Lower lobe of right lung (tissue), 2 donors: ENCODE measurements around the gene RHEX. TPM values are rescaled to one million over a fixed set of nuclear protein-coding genes. Genes with fewer than 3 reads are reported as not detected.

ENCODE experiments used
- ATAC-seq, 2 donors: fragments of 200-7000 bp; cut with Tn5 transposase; one replicate each; pipeline ENCODE4 v1.9.1; 2020 to 2022; ENCODE audit warnings: mild to moderate bottlenecking in 2 of 2, moderate library complexity in 2 of 2
- DNase-seq: peaks from one replicate; pipeline ENCODE4 v3.0.0-alpha.2; 2020
- H3K27ac ChIP-seq: fragments of 200-600 bp; one replicate; pipeline ENCODE4 v1.8.0; 2022
- H3K27me3 ChIP-seq: fragments of 200-600 bp; one replicate; pipeline ENCODE4 v1.8.0; 2022; ENCODE audit warnings: low read depth
- H3K36me3 ChIP-seq: fragments of 200-600 bp; one replicate; pipeline ENCODE4 v1.8.0; 2022; ENCODE audit warnings: mild to moderate bottlenecking
- H3K4me1 ChIP-seq: fragments of 200-600 bp; one replicate; pipeline ENCODE4 v1.8.0; 2022
- H3K4me3 ChIP-seq: fragments of 200-600 bp; one replicate; pipeline ENCODE4 v1.8.0; 2022; ENCODE audit warnings: mild to moderate bottlenecking
- H3K9me3 ChIP-seq: fragments of 200-600 bp; one replicate; pipeline ENCODE4 v1.8.0; 2022
- intact Hi-C: fragments of 100-400 bp; cut with DNase I; formaldehyde crosslinking; loops from one replicate; pipeline ENCODE4 v1.11.0; 2022
- total RNA-seq: library from RNA; stranded (reverse); fragmentation: NEBNext Ultra II Directional; extraction: Animal tissue kit (Norgen Biotek cat#: 25700); gene quantifications from one replicate; pipeline ENCODE4 v1.2.1, GENCODE V29; 2021
- TF ChIP-seq, protein P1 (sequence below): fragments of 200-600 bp; IDR thresholded peaks from one replicate; pipeline ENCODE4 v1.8.0; 2022; ENCODE audit warnings: antibody characterized with exemption, mild to moderate bottlenecking
- donor health status: DM: no; HTN: yes; CAD: no; lungs with severe emphysema.

The RHEX gene
- total RNA-seq, 1 donor from 2014 or later = 13.5 TPM

DNA sequence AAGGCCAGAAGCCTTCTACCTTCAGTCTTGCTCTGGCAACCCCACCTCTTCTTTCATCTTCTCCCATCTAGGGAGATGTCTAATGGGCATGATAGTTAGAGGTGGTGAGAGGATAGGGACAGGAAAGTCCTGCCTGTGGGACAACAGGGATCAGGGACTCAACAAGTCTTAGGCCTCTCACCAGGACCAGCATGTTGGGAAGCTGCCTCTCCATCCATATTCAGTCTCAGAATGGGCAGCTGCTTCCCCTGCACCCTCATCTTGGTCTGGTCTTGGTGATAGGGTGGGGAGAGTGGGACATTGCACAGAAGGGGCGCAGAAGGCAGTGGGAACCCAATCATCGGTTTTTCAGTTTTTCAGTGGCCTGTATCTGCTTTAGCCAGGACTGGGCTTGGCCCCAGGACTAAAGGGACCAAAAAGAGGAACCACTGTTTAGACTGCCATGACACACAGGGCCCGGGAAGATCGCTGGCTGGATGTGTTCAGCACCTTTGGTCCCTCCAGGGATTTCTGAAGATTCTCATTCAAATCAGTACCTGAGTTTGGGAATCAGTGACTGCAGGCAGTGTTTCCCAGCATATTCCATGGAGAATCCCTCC is 12.7 kb downstream of the RHEX start:
- intact Hi-C loops = no loop called here
- H3K27me3 ChIP-seq = no peaks in the 10 kb centered on the region
- H3K4me1 ChIP-seq = peaks cover 23% of the 10 kb centered on the region
- no peaks in the 10 kb centered on the region for H3K9me3 ChIP-seq
- H3K27ac ChIP-seq = no peak overlapping the region
- H3K4me3 ChIP-seq = no peak overlapping the region
- H3K36me3 ChIP-seq = no peaks in the 10 kb centered on the region
- ATAC-seq (no peak), DNase-seq (no peak)
- TF ChIP-seq, protein P1, sequence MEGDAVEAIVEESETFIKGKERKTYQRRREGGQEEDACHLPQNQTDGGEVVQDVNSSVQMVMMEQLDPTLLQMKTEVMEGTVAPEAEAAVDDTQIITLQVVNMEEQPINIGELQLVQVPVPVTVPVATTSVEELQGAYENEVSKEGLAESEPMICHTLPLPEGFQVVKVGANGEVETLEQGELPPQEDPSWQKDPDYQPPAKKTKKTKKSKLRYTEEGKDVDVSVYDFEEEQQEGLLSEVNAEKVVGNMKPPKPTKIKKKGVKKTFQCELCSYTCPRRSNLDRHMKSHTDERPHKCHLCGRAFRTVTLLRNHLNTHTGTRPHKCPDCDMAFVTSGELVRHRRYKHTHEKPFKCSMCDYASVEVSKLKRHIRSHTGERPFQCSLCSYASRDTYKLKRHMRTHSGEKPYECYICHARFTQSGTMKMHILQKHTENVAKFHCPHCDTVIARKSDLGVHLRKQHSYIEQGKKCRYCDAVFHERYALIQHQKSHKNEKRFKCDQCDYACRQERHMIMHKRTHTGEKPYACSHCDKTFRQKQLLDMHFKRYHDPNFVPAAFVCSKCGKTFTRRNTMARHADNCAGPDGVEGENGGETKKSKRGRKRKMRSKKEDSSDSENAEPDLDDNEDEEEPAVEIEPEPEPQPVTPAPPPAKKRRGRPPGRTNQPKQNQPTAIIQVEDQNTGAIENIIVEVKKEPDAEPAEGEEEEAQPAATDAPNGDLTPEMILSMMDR = no peak

DNA sequence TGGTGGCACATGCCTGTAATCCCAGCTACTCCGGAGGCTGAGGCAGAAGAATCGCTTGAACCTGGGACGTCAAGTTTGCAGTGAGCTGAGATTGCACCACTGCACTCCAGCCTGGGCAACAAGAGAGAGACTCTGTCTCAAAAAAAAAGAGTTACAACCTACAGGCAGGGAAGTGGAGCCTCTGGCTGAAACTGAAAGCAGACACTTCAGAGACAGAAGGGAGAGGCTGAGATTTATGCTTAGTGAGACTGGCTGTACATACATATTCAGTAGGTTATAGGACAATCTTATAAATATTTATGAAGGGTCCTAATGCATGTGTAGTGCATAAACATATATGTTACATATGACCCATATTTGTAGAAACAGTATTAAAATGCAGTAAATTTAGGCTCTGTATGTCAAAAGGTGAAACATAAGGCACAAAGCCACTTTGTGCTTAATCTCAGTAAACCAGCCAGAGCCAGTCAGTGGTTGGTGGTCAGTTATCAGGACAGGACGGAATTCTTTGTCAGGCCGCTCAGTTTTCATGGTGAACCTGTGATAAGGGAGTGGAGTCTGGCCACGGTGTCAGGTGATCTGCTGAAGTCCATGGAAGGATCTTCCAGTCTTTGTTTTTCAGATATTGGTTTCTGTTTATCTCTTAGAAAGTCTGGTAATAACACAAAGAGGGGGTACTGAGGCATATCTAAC is 13.7 kb downstream of the RHEX start:
- TF ChIP-seq, protein P1 = no peak
- Histone ChIP-seq H3K36me3 (no peaks in the 10 kb centered on the region), H3K27ac (no peak overlapping the region), H3K4me1 (peaks cover 23% of the 10 kb centered on the region), H3K4me3 (no peak overlapping the region), H3K9me3 (no peaks in the 10 kb centered on the region), H3K27me3 (no peaks in the 10 kb centered on the region)
- intact Hi-C loops = no loop called here
- no peak for DNase-seq
- ATAC-seq = peak; percentile 54 to 61

DNA sequence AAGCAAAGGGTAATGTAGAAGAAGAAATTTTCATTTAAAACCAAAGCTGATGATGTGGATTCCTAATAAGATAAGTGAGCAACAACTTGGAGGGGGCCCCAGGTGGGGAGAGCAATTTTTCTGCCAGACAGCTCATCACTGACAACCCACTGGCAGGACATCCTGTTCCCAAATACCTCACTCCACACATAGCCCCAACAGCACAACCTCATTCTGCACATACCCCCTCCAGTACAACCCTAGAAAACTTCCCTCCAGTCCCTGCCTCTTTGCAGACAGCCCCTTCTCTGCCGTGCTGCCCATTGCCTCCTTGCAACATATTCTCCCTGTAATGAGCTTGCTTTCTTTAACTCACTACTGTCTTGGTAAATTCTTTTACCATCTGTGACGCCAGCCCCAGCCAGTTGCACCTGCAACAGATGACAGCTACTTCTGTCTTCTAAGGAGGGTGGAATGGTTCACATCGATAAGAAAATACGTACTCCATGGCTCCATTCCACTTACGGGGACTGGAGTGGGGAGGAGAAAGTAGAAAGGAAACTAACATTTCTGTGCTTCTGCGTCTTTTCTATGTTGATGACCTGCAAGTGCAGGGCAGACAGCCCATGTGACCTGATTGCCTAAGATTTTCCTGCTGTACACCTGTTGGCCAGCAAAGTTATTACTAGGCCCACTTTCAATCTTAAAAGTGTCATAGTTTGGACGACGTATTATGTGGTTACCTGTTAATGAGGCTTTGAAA is 14.7 kb downstream of the RHEX start:
- Histone ChIP-seq H3K4me1 (peaks cover 23% of the 10 kb centered on the region), H3K4me3 (peak overlapping the region; percentile 10), H3K9me3 (no peaks in the 10 kb centered on the region), H3K27ac (peak overlapping the region; percentile 48), H3K27me3 (no peaks in the 10 kb centered on the region), H3K36me3 (no peaks in the 10 kb centered on the region)
- intact Hi-C loops = no loop called here
- TF ChIP-seq, protein P1 = no peak
- ATAC-seq = peak; percentile 79 to 83
- DNase-seq = no peak

GRCh38 chr1:206068314-206068713 is 15.3 kb downstream of the RHEX start:
- ATAC-seq (no peak), DNase-seq (no peak)
- H3K4me3 ChIP-seq = no peak overlapping the region
- H3K27ac ChIP-seq = peak overlapping the region; percentile 48
- H3K36me3 ChIP-seq = no peaks in the 10 kb centered on the region
- H3K27me3 ChIP-seq = no peaks in the 10 kb centered on the region
- TF ChIP-seq, protein P1 = no peak
- no peaks in the 10 kb centered on the region for H3K9me3 ChIP-seq
- peaks cover 23% of the 10 kb centered on the region for H3K4me1 ChIP-seq
- intact Hi-C loops = no loop called here

DNA sequence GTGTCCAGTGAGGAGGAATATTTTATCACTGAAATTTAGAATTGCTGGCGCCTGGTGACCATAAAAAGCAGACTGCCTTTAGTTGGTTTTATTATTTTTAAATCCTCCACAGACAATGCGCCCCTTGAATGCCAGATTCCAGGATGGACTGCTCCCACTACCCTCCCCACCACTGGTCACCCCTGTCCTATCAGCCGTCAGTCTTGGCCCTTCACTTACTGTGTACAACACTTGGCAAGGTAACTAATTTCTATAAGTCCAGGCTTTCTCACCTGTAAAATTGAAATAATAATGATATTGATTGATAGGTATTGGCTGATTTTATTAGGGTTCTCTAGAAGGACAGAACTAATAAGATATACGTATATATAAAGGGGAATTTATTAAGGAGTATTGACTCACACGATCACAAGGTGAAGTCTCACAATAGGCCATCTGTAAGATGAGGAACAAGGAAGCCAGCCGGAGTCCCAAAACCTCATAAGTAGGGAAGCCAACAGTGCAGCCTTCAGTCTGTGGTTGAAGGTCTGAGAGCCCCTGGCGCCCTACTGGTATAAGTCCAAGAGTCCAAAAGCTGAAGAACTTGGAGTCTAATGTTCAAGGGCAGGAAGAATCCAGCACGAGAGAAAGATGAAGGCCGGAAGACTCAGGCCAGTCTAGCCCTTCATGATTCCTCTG is 17.8 kb downstream of the RHEX start:
- H3K4me3 ChIP-seq = no peak overlapping the region
- TF ChIP-seq, protein P1 = no peak
- no peaks in the 10 kb centered on the region for H3K36me3 ChIP-seq
- peaks cover 23% of the 10 kb centered on the region for H3K4me1 ChIP-seq
- no peaks in the 10 kb centered on the region for H3K9me3 ChIP-seq
- no peak overlapping the region for H3K27ac ChIP-seq
- ATAC-seq (no peak), DNase-seq (no peak)
- H3K27me3 ChIP-seq = no peaks in the 10 kb centered on the region
- intact Hi-C loops = no loop called here
